ENCODE measurements around the gene ABTB2. TPM values are rescaled to one million over a fixed set of nuclear protein-coding genes. Genes with fewer than 3 reads are reported as not detected.

Gene ABTB2
- total RNA-seq, 6 experiments from 2014 or later, result 6.0 to 14.9 (median 10.0) TPM

GRCh38 chr11:34341931-34342533, 15.8 kb downstream of the ABTB2 start:
- H3K36me3 ChIP-seq, result no peaks in the 10 kb centered on the region
- H3K9me3 ChIP-seq, result no peaks in the 10 kb centered on the region
- peak in 1 of 4 donors; percentile 15 for ATAC-seq
- no peak overlapping the region for H3K4me3 ChIP-seq
- H3K4me1 ChIP-seq, result peaks cover 0 to 83% (median 31%) of the 10 kb centered on the region in 4 donors
- no peak for DNase-seq
- 45% methylated on average over 5 of the region's 6 CpGs for WGBS (ENCODE audit: insufficient coverage, low coverage, low lambda C conversion rate, missing lambda C conversion rate)
- intact Hi-C loops (cut with DNase I), result no loop called here
- TF ChIP-seq POLR2A (IDR thresholded peaks at IDR 0.05) (no peak), CTCF (IDR thresholded peaks at IDR 0.05) (no peak)
- no peak overlapping the region for H3K27ac ChIP-seq
- H3K27me3 ChIP-seq, result no peaks in the 10 kb centered on the region

GRCh38 chr11:34341096-34341495, 16.7 kb downstream of the ABTB2 start:
- Histone ChIP-seq H3K9me3 (no peaks in the 10 kb centered on the region), H3K4me1 (peaks cover 0 to 76% (median 27%) of the 10 kb centered on the region in 4 donors), H3K27me3 (no peaks in the 10 kb centered on the region), H3K36me3 (no peaks in the 10 kb centered on the region), H3K4me3 (no peak overlapping the region), H3K27ac (peak overlapping the region in 1 of 3 donors; percentile 39)
- intact Hi-C loops (cut with DNase I), result no loop called here
- DNase-seq (no peak), ATAC-seq (no peak)
- TF ChIP-seq CTCF (IDR thresholded peaks at IDR 0.05) (no peak), POLR2A (IDR thresholded peaks at IDR 0.05) (no peak)
- WGBS (ENCODE audit: insufficient coverage, low coverage, low lambda C conversion rate, missing lambda C conversion rate), result 31% methylated on average over 2 of the region's 3 CpGs

GRCh38 chr11:34340653-34341052, 17.2 kb downstream of the ABTB2 start:
- 67% methylated on average over 1 of the region's 1 CpG for WGBS (ENCODE audit: insufficient coverage, low coverage, low lambda C conversion rate, missing lambda C conversion rate)
- H3K27ac ChIP-seq, result peak overlapping the region in 1 of 3 donors; percentile 39
- no peaks in the 10 kb centered on the region for H3K9me3 ChIP-seq
- ATAC-seq, result peak in 1 of 4 donors; percentile 14
- H3K4me1 ChIP-seq, result peaks cover 0 to 76% (median 25%) of the 10 kb centered on the region in 4 donors
- DNase-seq, result no peak
- no peaks in the 10 kb centered on the region for H3K36me3 ChIP-seq
- no peaks in the 10 kb centered on the region for H3K27me3 ChIP-seq
- intact Hi-C loops (cut with DNase I), result no loop called here
- TF ChIP-seq POLR2A (IDR thresholded peaks at IDR 0.05) (no peak), CTCF (IDR thresholded peaks at IDR 0.05) (no peak)
- no peak overlapping the region for H3K4me3 ChIP-seq

GRCh38 chr11:34339149-34340064, 18.4 kb downstream of the ABTB2 start:
- TF ChIP-seq CTCF (IDR thresholded peaks at IDR 0.05) (no peak), POLR2A (IDR thresholded peaks at IDR 0.05) (no peak)
- Histone ChIP-seq H3K4me1 (peaks cover 0 to 68% (median 22%) of the 10 kb centered on the region in 4 donors), H3K36me3 (no peaks in the 10 kb centered on the region), H3K27ac (peak overlapping the region in 1 of 3 donors; percentile 21), H3K4me3 (no peak overlapping the region), H3K9me3 (no peaks in the 10 kb centered on the region), H3K27me3 (no peaks in the 10 kb centered on the region)
- ATAC-seq, result peak; percentile 72 to 89 (median 82)
- intact Hi-C loops (cut with DNase I), result no loop called here
- 14% methylated on average over 6 of the region's 7 CpGs for WGBS (ENCODE audit: insufficient coverage, low coverage, low lambda C conversion rate, missing lambda C conversion rate)
- peak in 1 of 3 donors; percentile 47 for DNase-seq

Measured in right lobe of liver (tissue), 6 donors.